NB4 (cell line): ENCODE data around the gene ARFRP1.

Source experiments
- CTCF ChIP-seq: IDR thresholded peaks from one replicate; pipeline ENCODE4 v1.5.1; 2012; ENCODE audit warnings: low read depth, low read length
- MAX ChIP-seq: IDR thresholded peaks from 2 replicates; pipeline ENCODE4 v1.6.1; 2011; ENCODE audit warnings: low read depth, low read length
- POLR2A ChIP-seq: IDR thresholded peaks from 2 replicates; pipeline ENCODE4 v1.6.1; 2011; ENCODE audit warnings: mild to moderate bottlenecking; ENCODE audit not compliant: insufficient read length; ENCODE audit errors: extremely low read depth

GRCh38 chr20:63662813-63663189 is 45.0 kb downstream of the ARFRP1 start:
- TF ChIP-seq POLR2A (no peak), CTCF (no peak), MAX (no peak)
